GM15510 (cell line): ENCODE measurements around the gene FYN.

Experiments used
- POLR2A ChIP-seq: IDR thresholded peaks from 3 replicates; pipeline ENCODE4 v1.6.1; 2011; ENCODE audit warnings: borderline replicate concordance; ENCODE audit not compliant: insufficient read length; ENCODE audit errors: extremely low read depth

The FYN gene

DNA sequence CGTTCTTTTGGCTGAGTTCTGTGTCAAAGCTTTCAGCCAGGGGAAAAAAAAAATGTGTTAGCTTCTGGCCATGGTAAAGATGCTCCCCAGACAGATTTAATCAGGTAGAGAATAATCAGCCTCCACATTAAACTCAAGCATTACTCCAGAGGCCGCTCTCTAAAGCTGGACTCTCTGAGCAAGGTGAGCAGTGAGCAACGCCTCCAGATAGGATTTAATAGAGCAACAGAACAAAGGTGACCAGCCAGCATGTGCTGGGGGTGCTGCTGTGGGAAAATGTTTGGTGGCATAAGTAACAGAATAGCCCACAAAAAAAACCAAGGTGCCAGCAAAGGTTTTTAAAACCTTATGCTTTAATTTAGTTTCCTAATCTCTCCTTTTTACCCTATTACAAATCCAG lies 164.1 kb downstream of the FYN start:
- no peak for TF ChIP-seq POLR2A

DNA sequence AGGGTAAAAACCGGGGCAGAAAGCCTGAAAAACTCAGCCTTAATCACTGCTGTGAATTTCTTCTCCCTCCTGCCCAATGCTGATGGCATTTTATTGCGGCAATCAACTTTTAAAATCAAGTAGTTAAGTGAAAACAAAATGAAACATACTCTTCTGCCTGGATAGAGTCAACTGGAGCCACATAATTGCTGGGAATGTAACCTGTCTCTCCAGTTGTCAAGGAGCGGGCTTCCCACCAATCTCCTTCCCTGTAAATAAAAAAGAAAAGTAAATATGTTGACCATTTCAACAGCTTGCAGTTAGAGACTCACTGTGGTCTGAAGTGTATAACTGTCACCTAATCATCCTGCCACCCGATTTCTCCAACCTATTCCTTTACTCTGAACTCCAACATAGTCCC lies 165.5 kb downstream of the FYN start:
- no peak for TF ChIP-seq POLR2A

DNA sequence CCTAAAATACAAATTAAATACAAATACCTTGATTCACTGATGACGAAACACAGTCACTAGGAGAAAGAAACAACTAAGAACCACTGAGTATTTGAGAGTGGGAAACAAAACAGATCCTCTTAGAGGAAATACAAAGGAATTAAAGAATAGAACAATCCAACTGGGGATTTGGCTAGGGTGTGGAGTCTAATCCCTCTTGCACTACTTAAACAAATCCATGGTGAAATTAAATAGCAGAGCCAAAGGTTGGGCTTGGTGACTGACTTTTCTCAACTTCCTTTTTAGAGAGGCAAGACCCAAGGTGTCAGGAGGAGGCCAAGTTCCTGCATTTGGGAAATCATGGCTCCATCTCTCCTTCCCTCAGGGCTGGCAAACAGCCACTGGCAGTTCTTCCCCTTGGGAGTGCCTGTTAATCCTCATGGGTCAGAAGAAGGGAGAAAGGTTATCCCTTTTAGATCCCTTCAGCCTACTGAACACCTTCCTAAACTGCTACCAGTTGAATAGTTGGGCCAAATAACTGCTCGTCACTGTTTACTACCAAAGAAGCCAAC lies 166.3 kb downstream of the FYN start:
- no peak for TF ChIP-seq POLR2A

DNA sequence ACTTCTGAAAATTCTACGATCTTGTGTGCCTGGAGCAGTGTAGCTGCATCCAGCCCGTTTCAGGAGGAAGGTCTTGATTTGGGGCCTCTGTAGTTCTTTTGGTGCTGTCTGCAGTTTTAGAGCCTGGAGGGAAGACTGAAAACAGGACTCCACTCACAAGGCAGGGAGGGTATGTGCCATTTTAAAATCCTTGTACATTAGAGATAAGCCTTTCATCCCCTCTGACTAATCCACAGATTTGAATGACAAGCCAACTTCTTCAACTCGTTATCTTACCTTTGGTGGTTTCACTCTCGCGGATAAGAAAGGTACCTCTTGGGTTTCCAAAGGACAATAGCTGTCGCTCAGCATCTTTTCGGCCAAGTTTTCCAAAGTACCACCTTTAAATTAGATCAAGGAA lies 169.5 kb downstream of the FYN start:
- no peak for TF ChIP-seq POLR2A

DNA sequence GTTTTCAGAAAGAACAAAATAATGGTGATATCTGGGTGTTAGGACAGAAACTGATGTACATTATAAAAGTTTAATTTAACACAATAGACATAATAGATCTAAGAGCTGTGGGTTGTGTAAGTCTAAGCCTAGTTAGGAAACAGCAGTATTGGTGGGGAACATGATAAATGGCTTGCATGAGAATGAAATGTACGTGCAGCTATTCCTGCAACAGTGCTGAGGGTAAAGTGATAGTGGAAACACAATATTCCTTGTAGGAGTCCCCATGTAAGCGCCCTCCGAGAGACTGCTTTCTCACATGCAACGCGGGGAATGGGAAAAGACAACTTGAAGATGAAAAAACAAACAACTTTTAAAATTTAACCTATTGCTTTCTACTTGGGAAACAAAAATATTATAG lies 171.0 kb downstream of the FYN start:
- no peak for TF ChIP-seq POLR2A

DNA sequence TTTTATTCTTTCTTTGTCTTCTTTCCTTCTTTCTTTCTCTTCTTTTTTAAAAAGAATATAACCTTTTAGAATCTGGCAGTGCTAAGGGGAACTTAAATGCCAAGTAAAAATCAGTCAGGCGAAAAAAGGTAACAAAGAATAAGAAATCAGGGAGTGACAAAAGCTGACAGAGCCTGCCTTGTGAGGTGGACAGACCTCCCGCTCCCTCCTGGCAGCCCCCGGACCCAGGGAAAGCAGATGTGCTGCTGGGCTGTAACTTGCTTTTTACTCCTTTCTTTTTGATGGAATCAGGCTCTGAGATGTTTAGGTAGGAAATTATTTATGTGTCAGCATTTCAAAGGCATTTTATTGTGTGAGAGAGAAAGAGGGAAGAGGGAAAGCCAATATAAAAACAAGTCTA lies 172.1 kb downstream of the FYN start:
- TF ChIP-seq POLR2A: no peak

DNA sequence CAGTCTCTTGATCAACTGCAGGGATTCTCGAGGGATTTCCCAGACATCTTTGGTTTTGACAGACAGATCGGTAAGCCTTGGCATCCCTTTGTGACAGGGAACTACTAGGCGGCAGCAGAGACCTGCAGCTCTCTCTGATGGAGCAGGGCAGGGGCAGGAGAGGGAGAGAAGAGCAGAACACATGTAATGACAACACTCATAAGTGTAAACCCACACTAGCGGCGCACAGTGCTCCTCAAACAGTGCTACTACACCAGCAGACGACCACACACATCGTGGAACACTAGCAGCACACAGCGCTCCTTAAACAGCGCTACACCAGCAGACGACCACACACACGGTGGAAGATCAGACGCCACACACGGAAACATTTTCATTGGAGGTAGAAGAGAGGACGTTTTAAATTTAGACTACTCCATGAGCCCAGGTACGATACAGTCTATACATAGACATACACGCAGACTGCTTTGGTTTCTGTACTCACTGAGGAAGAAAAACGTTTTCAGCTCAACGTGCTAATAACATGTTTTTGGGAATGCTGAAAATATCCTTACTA lies 173.0 kb downstream of the FYN start:
- no peak for TF ChIP-seq POLR2A

DNA sequence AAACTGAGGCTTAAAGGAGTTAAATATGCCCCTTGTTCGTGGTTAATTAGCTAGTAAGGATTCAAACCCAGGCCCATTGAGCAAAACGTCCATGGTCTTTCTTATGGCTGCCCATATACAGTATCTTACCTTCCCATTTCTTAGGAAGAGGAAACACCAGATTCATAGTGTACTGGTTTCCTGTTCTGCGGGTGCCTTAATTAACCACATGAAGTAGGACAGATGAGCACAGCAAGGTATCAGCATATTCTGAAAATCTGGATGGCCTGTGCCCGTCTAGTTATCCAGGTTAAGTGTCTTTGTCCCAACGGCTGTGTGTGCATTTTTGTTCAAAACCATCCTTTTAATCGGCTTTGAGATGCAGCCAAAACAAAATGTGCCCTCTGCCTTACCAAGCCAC lies 174.1 kb downstream of the FYN start:
- no peak for TF ChIP-seq POLR2A

DNA sequence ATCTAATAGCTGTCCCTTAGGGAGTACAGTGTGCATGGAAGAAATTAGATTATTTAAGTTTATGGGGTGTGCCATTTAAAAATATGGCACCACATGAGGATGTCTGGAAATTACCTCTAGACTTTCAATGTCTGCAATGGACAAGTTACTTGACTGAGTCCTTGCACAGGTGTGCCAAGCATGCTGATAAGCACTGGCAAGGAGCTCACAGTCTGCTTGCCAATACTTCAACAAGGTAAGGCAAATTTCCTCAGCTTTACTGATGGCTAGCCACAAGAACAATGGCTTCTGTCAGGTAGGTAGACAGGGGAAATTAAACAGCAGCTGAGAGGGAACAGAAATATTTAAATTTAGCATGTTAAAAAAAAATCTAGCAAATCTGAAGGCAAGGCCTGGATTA lies 176.4 kb downstream of the FYN start:
- no peak for TF ChIP-seq POLR2A

DNA sequence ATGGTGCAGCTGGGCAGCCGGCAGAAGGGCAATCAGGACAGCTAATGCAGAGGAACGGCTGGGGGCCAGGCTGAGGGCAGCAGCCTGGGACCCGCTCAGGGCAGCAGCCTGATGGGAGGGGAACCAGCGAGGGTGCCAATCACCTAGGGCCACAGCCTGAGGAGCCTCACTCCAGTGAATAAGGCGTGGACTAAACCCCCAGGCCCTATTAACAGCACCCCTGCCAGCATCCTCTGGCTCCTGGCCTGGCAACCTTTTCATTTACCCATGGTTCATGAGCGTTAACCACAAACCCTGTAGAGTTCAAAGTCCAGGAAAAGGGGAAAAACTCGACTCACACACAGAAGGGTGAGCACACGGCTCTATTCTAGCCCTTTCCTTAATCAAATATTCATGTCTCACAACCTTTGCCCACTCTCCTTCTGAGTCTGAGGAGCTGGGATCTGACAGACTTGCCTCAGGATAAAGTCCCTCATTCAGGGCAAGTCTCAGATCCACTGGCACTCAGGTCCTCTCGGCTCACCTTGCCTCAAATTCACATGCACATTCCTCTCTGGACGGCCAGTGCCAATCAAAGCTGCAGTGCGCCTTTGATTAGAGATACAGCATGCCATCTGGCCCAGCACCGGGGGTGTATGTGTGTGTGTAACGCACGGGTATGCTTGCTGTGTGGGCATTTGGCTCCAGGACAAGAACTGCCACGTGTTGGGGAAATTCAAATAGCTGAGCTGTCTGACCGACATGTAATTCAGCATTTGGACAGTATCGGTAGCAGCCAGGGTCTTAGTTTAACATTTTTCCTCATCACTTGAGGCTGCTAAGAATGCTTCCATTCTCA lies 180.7 kb downstream of the FYN start:
- TF ChIP-seq POLR2A: no peak

DNA sequence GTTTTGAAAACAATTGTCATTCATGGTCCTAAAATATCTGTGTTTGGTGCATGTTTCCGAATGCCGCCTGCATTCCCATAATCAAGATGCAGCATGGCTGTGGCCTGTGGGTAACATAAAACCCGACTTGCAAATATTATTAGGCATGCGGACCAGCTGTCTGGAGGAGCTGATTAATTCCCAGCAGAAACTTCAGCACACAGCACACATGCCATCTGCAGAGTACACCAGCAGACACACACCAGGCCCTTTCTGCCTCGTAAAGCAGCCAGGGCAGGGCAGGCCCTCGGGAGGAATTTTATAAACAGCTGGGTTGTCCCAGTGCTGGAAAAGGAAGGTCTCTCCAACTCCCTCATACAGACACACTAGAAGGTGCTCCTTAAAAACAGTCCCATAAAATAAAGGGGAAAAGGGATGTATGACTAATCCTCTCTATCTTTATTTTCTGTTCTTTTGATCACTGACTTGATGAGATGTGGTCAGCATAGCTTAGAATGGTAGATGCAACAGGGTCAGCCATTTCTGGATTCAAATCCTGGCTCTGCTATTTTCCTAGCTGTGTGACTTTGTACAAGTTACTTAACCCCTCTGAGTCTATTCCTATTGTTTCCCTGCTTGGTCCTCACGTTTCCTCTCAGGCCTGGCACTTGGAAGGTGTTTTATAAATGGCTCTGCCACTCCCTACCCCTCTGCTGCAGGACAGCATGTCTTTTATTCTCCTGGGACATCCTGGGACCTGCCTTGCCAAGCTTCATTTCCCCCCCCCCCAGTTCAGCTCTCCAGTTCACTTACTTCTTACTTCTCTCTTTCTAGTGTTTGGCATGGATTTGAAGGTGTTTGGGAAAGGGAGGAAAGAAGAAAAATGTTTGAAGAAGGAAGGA lies 181.7 kb downstream of the FYN start:
- TF ChIP-seq POLR2A: no peak

DNA sequence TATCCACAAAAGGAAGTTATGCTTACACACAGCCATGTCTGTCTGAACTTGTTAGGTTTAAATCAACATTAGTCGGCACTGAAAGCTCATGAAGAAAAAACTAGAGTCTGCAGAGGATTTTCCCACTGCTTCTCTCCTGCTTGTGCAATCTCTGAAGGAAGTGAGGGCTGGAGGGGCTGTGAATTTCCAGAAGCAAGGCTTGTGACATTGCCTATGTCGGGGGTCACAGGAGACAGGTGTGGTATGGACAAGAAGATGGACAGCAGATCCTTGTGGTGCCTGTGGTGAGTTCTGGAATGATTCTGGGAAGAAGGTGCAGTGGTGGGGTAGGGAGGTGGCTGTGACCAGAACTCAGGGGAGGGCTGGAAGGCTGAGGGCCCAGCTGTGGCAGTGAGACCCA lies 183.3 kb downstream of the FYN start:
- TF ChIP-seq POLR2A: no peak

DNA sequence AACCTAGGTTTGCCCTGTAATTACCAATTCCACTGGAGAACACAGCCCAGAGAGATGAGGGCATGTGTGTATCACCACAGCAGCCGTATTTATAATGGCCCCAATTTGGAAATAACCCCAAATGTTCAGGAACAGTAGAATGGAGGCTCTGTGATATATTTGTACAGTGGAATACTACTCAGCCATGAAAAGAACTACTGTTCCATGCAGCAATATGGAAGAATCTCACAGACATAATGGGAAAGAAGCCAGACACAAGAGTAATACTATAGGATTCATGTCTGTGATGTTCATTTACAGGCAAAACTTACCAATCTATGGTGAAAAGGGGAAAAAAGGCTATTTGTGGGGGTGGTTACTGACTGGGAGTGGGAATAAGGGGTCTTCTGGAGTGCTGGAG lies 183.8 kb downstream of the FYN start:
- no peak for TF ChIP-seq POLR2A

DNA sequence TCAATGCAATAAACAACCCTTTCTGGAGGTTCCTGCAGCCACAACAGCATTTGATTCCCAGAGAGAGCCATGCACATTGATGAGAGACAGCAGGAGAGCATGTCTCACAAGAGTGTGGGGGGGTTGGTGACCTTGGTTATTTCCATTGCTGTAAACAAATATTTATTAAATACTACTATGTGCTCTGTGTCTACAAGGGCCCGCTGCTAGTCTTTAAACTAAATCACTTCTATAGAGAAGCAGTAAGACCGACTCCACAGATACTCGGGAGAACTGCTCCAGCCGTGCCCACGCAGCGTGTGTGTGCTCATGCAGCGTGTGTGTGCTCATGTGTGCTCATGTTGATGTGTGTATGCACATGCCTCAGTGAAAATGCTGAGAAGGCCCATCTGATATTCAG lies 184.9 kb downstream of the FYN start:
- TF ChIP-seq POLR2A: no peak

DNA sequence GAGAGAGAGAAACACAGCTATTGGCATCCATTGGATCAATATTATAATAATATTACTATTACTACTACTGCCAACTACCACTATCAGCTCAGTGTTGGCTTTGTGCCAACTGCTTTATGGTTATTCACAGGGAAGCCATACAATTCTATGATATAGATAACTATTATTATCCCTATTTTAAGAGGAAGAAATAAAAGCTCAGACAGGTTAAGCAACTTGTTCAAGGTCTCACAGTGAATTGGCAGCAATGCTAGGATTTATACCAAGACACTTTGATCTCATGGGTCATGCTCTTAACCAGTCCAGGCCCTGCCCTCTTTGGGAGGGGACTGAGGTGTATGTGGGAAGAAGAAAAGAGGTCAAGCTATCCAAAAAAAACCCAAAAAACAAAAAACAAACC lies 185.6 kb downstream of the FYN start:
- no peak for TF ChIP-seq POLR2A
